NAMALWA (cell line): Measurements from ENCODE around the gene CENPP.

Experiments
- DNase-seq: peaks from one replicate; pipeline ENCODE4 v3.0.0-alpha.2; 2015; ENCODE audit warnings: low spot score

CENPP gene

DNA sequence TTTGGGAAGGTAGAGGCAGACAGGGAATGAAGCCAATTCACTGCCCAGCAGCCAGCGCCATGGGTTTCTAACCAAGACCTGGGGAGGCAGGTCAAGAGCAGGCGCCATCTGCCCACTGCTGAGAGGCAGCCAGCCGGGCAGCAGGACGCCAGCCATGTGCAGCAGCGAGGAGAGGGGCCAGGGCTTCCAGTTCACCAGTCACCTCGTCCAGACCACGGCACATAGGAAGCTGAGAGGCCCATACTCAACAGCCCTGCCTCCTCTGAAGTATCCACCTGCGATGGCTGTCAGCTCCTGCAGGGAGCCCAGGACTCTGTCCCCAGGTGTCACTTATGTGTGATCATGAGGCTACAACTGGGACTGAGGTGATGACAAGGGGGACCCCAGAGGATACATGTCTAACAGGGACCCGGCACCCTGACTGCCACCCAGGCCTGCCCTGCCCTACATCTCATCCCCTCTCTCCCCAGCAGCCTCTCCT, 314.1 kb downstream of the CENPP start:
- no peak for DNase-seq

DNA sequence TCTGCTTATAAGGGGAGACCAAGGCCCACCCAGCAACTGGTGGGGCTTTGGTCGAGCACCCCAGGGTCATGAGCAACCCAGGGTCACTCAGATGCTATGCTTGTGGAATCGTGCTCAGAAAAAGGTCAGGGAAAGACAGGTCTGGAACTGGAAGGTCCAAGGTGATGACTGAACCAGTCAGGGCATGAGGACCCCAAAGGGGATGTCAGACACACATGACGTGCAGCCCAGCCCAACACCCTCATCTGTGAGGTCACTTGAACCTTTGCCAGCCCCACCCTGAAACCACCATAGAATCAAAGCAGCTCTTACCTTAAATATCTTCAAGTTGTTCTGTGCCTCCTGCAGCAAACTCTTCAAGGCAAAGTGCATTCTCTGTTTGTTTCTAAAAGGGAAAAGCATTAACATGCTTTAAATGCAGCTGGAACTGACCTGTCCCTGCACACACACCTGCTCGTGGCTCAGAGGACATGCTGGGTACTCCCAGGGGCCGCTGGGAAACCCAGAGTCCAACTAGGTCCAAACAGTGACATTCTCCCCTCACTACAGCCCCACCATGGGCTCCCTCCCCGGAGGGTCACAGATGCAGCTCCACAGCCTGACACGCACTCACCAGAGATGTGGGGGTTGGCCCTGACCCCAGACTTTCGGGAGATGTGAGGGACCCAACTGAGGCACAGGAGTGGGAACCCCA, 314.8 kb downstream of the CENPP start:
- DNase-seq = no peak

DNA sequence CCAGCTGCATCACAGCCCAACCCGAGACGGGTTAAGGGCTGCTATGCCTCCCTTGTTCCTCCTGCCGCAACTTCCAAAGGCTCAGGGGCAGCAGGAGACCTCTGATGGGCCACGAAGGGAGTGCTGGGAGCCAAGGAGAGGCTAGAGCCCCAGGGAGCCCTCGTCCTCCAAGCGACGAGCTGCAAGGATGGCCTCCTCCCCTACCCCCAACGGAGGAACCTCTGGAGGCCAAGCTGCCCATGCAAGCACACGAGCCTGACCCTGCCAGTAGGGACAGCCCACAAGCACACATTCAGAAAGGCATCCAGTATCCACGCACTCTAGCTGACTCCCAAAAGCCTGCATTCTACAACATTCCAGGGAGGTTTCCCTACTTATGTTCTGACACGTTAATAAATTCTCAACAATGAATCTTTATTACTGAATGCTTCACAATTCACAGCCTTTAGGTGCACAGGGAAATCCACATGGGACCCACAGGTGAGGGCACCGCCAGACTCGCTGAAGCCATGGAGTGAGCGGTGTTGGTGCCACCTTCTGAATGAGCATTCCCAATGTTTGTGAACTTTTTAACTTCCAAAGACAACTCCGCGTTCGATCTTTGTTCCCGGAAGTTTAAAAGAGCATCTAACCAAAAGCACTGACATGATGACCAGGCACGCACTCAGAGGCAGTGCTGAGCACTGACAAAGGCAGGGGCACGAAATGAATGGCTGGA, 315.5 kb downstream of the CENPP start:
- no peak for DNase-seq

DNA sequence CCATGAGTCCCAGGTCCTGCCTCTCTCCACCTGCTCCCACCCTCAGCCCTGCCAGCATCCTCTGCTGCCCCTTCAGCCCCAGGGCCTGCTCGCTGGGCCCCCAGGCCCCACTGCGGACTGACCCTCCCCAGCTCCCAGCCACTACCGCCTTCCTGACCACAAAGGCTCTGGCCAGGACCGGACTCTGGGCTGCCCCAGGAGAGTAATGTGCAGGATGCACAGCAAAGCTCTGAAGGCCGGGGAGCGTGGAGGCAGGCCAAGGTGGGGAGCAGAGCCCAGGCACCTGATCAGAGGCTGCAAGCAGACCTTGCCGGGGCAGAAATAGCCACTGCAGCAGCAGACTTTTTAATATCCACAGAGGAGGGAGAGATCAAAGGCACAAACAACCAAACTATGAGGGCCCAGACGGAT, 316.3 kb downstream of the CENPP start:
- DNase-seq = no peak

DNA sequence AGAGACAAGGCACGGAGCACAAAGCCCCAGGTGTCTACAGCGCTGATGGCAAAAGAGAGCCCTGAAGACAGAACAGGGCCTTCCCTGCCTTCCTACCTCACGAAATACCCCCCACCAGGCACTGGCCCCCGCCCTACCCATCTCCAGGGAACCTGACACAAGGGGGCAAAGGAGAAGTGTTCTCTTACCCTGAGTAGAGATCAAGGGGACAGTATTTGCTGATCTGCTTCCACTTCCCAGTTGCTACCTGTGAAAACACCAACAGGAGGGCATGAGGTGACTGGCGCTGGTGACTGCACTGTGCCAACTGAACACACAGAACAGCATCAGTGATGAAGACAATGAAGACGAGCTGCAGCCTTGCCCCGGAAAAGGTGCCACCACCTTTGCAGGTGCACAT, 316.8 kb downstream of the CENPP start:
- no peak for DNase-seq

DNA sequence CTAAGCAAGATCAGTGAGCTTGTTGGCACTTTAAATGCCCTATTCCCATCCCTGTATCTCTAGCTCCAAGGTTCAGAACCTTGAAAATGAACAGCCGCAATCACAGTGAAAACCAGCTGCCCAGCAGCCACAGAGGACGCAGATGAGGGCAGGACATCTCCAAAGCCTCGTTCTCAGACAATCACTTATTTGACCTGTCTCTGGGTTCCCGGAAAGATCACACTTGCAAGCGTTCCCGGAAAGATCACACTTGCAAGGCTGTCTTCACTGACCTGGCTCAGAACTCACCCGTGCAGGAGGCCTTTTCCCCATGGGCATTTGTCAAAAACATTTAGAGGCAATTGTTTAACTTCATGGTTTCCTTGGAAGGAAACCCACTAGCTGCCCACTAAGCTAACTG, 318.5 kb downstream of the CENPP start:
- no peak for DNase-seq

DNA sequence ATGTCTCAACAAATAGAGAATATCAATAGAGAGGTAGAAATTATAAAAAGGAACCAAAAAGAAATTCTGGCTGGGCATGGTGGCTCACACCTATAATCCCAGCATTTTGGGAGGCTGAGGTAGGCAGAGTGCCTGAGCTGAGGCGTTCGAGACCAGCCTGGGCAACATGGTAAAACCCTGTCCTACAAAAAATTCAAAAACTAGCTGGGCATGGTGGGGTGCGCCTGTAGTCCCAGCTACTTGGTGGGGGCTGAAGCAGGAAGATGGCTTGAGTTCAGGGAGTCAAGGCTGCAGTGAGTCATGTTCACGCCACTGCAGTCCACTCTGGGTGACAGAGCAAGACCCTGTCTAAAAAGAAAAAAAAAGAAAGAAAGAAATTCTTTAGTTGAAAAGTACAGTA, 319.3 kb downstream of the CENPP start:
- DNase-seq = no peak

DNA sequence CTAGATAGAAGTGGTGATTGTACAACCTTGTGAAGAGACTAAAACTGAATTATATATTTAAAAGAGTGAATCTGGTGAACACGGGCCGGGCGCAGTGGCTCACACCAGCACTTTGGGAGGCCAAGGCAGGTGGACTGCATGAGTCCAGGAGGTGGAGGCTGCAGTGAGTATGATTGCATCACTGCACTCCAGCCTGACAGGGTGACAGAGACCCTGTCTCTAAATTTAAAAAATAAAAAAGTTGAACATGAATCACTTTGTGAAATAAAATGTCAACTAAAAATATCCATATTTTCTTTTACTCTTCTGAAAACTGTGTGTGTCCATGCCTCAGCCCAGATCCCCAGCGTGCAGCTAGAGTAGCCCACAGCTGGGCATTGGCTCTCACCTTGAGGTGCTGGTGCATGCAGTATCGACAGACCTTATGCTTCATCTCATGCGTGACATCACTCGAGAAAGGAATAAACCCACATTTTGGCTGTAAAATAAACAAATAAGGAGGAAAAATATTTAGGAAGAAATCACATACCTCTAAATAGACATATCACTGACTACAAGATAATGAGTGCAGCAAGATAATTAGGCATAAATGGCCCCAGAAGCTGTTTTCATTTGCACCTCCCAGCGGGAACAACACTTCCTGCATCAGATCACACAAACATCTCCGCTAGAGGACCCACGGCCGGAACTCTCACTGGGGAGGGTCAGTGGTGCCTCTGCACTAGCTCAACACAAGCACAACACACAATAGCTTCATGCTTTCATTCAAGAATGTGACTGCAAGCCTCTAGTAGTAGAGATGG, 322.1 kb downstream of the CENPP start:
- no peak for DNase-seq

DNA sequence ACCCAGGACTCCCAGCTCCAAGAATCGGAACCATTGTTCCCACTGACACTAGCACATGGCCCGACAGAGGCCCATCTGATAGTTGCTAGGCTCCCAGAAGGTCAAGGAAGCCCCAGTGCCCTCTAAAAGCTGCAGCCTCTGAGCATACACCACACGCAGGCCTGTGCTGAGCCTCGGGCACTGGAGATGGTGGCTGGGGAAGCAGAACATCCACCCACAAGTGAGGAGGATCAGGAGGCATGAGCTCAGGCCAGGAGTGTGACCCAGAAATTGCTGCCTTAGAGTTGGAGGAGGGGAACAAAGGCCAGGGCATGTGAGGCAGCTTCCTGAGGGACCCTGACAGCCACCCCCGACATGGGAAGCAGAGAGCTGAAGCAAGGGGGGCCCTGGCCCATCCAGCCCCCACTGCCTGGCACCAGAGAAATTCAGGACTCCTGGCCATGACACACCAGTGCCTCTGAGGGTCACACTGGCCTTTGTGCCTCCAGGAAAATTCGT, 322.8 kb downstream of the CENPP start:
- DNase-seq = no peak

DNA sequence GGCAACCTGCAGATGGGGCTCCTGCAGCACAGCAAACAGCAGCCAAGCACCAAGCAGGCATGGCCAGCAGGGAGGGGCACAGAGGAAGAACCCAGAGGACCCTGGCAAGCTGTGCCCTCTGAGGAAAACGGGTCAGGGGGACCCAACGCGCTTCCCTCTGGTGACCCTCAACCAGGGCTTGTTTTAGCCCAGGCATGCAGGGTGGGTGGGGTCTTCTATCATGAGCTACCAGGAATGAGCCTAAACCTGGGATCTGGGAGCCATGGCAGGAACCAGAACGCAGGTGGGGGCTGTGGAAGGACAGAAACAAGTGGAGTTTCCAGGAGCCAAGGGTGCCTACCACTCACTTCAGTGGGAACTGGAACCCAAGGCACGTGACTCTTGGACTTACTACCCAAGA, 323.3 kb downstream of the CENPP start:
- no peak for DNase-seq

DNA sequence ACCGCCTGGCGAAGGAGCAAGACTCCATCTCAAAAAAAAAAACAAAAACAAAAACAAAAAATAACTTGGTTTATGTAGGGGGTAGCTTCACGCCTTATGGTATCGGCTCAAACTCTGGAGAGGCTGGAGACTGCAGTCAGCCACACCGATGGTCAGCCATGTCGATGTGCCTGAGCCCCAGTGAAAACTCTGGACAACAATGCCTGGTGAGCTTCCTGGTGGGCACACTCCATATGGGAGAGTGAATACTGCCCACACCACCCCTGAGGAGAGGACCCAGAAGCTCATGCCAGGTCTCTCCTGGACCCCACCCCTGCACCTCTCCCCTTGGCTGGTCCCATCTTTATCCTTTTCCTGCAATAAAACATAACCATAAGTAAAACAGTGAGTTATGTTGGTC, 324.5 kb downstream of the CENPP start:
- no peak for DNase-seq

DNA sequence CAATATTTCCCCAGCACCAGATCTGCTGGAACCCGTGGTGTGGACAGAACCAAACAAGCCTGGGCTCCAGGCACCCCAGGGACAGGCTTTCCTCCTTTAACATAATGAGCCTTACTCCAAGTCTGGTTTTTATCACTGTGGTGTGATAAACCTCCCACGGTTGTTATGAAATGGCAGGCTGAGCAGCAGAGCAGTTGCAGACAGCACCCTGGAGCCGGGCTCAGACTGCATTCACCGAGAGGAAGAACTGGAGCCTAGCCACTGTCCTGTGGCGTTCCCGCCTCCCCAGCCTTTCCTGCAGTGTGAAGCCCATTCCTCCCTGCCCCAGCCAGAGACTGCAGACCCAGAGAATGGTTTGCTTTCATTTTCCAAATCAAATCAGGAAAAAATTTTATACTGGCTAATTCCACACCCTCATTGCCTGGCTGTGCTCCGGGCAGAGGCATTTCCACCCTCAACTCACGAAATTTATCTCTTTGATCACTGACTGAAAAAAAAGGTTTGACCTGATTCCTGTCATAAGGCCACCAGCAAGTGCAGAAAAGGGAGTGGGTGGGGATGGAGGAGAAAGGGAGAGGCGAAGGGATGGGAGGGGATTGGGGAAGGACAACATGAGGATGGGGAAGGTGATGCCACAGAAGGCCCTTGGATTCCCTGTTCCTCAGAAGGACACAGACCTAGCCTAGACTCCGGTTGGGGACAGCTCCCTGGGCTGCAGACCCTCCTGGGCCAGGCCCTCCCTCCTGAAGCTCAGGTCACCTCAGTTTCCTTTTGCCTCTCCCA, 325.3 kb downstream of the CENPP start:
- no peak for DNase-seq

DNA sequence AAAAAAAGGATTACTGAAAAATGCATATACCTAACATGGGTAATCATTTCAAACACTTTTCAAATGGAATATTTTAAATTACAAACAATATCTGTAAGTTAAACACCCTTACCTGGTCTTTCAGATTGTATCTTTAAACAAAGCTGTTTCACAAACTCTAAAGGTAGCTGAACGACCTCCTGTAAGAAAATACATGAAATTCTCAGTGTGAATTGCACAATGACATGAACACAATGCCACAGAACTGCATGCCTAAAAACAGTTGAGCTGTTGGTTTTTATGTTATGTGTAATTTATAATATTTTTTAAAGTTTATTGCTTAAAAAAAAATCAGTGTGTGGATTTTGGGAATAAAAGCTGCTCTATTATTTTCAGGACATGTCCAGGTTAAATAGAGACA, 326.7 kb downstream of the CENPP start:
- DNase-seq = no peak

DNA sequence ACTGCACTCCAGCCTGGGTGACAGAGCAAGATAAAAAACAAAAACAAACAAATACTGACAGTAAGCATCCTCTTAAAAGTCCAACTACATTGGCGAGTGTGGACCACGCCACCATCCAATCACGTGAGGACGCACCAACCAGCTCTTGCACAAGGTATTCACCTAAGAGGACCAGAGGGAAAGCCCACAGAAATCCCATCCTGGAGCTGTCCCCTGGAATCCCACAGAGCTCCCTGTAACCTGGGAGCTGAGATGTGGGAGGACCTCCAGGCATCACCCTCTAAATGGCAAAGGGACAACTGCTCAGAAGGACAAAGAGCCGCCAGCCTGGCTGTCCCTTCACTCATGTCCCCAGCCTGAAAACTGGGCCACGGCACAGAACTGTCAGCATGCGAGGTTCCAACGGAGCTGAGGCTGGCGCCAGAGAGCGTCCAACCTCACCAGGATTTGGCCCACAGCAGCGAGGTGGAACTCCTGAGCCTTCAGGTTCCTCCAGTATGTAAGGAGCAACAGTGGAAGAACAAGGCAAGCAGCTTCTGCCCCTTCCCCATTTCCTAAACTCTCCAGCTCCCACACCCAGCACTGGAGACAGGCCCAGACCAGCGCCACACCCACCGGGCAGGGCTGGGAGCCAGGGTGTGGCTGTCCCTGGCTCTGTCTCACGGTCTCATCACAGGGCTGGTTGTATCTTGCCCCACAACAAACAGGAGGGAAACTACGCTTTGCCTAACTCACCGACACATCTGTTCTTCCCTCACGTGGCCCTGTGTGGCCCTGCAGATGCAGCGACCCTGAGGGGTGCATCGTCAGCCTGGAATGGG, 328.9 kb downstream of the CENPP start:
- DNase-seq = no peak

DNA sequence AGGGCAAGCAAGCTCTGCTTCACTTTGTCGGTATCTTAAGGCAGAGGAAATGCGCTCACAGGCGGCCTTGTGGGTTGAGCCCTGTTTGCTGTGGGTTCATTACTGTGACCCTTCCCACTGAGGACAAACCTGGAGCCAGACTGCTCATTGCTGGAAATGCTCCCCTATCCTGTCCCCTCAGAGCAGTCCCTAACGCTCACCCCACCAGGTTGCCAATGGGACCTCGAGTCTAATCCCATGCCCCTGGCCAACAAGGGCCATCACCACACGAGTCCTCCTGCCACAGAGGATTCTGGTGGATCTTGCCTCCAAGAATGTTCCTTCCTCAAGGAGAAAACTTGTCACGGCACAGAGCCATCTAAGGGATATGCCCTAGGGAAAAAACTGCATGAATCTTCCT, 329.6 kb downstream of the CENPP start:
- no peak for DNase-seq

DNA sequence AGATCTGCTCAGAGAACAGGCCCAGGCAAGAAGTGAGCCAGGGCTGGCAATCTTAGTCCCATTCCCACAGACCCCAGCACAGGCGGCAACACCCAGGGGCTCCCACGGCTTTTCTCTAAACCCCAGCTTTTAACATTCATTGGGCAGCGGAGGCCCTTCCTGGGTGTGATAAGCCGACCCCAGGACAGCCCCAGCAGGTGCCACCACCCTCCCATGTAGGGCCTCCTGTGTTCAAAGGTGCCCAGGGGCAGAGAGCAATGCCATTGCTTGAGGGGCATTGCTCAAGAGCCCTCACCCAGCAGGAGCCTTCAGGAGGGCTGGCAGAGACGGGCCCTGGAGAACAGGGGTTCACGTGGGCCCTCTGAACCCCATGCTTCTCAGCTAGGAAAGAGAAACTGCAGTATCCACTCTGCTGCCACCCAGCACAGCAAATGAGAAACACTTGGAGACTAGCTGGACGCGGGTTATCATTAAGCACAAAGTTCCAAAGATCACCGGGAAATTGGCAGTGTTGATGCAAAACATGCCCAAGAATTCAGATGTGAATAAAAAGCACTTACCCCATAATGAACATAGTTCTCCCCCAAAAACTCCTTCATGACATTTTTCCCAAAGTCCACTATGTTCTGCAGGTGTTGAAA, 330.3 kb downstream of the CENPP start:
- DNase-seq = no peak

DNA sequence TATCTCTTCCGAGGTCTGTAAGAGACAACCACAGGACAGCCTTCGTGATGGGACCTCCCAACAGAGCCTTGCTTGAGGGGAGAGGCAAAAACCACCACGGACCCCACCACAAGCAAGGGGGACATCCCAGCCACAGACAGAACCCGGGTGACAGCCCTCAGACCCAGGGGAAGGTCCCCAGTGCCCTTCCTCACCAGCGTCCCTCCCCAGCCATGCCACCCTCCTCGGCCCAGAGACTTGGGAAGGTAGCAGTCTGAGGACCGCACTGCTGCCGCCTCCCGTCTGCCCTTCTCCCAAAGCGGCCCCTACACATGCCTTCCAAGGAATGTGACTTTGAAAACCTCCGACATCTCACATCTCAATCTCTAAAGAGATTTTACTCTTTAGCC, 330.8 kb downstream of the CENPP start:
- DNase-seq = no peak

DNA sequence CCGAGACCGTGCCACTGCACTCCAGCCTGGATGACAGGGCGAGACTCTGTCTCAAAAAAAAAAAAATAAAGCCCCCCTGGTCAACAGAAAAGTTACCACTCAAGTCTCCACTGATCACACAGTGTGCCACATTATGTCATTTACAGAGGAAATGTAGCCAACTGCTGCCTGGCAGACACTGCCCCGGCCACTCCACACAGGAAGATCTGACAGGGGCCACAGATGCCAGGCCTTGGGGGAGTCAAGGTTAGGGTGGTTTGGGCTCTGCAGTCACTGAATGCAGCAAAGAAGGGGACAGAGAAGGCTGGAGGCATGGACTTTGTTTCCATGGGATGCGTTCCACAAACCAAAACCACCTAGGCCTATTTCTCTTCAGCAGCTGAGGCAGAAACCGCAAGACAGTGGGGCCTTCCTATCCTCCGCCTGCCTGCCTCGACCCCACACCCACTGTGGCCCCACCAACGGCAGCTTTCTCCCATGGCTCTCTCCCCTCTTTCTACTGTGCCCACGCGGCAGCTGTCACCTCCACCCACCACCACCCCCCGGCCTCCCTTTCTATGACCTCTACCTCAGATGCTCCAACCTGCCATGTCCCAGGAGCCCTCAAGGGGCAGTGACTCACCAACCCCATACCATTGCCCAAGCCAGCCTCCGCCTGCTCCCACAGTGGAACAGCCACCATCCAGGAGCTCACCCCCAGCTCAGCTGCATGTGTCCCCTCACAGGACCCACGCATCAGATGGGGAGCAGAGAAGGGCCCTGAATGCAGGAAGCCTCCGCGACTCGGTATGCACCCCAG, 331.7 kb downstream of the CENPP start:
- no peak for DNase-seq

DNA sequence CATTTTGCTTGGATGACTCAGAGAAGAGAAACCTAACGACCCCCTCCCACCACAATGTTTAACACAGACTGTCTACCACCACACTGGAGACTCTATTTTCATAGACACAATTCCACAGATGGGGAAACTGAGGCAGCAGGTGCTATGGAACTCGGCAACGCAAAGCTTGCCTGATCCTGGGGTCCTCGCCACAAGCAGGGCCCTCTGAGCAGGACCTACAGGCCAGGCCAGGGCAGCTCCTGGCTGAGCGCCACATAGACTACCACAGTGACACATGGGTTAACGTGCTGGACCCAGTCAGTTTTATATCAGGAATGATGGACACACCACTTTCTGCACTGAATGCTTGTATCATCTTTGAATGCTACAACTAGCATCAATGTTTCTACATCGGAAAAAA, 332.4 kb downstream of the CENPP start:
- DNase-seq = no peak

DNA sequence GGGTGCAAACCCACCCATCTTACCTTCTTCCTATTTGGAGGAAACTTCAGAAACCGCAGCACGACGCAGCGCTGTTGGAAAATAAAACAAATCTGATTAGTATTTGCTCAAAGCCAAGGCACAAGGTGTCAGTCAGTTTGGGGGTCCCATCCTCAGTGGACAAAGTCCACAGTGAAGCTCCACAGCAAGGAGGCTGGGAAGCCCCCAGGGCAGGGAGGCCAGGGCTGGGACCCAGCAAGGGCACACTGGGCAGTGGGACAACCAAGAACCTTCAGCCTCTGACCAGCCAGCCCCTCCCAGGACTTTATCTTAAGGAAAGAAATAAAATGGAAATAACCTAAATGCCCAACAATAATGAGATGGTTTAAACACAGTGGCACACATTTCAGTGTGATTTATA, 332.9 kb downstream of the CENPP start:
- DNase-seq = no peak
